ENCODE results near the gene HDAC9. TPM values are rescaled to one million over a fixed set of nuclear protein-coding genes. Genes with fewer than 3 reads are reported as not detected.

The HDAC9 gene
- total and polyA plus RNA-seq, 2 experiments from 2014 or later: 32.7 to 101 TPM

DNA sequence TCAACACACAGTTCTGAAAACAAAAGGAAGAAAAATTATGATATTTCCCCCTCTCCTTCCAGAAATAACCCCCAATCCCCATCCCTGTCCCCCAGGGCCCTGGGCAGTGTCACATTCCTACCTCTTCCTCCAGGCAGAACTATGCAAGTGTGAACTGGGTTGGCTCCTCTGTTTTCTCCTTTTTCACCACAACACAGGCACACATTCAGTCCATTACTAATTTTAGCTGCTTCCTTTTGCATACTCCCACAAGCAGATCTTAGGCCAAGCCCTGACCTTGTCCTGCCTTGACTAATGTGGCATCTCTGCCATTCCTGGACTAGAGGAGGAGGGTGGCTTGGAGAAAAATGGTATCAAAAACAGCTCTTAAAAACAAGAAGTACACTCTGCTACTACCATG, 208.1 kb downstream of the HDAC9 start:
- no peak overlapping the region for H3K27ac ChIP-seq
- no peaks in the 10 kb centered on the region for H3K27me3 ChIP-seq
- TF ChIP-seq, protein P1, sequence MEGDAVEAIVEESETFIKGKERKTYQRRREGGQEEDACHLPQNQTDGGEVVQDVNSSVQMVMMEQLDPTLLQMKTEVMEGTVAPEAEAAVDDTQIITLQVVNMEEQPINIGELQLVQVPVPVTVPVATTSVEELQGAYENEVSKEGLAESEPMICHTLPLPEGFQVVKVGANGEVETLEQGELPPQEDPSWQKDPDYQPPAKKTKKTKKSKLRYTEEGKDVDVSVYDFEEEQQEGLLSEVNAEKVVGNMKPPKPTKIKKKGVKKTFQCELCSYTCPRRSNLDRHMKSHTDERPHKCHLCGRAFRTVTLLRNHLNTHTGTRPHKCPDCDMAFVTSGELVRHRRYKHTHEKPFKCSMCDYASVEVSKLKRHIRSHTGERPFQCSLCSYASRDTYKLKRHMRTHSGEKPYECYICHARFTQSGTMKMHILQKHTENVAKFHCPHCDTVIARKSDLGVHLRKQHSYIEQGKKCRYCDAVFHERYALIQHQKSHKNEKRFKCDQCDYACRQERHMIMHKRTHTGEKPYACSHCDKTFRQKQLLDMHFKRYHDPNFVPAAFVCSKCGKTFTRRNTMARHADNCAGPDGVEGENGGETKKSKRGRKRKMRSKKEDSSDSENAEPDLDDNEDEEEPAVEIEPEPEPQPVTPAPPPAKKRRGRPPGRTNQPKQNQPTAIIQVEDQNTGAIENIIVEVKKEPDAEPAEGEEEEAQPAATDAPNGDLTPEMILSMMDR (IDR thresholded peaks at IDR 0.05; ENCODE audit: low read depth, low read length): no peak
- H3K36me3 ChIP-seq: no peaks in the 10 kb centered on the region
- H3K4me1 ChIP-seq (ENCODE audit: low read depth): peaks cover 12% of the 10 kb centered on the region
- no peak overlapping the region for H3K4me3 ChIP-seq
- DNase-seq (ENCODE audit: low read depth in 1 of 2, low spot score in 1 of 2): no peak
- H3K9me3 ChIP-seq (ENCODE audit: low read depth): no peaks in the 10 kb centered on the region

DNA sequence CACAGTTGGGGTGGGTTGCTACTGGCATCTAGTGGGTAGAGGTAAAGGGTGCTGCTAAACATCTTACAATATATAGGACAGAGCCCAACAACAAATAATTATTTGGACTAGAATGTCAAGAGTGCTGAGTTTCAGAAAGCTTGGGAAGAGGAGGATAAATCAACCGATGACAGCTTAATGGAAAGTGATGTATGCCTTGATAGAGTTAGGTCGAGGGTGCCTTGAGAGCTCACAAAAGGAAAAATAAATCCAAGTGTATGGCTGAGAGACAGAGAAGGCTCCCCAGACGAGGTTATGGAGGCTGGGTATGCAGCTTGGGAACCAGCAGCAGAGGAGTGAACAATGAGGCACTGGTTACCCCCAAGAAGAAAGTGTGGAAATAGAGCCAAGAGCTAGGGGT, 211.1 kb downstream of the HDAC9 start:
- no peak overlapping the region for H3K27ac ChIP-seq
- peaks cover 12% of the 10 kb centered on the region for H3K4me1 ChIP-seq (ENCODE audit: low read depth)
- H3K9me3 ChIP-seq (ENCODE audit: low read depth): no peaks in the 10 kb centered on the region
- no peaks in the 10 kb centered on the region for H3K27me3 ChIP-seq
- TF ChIP-seq, protein P1 (IDR thresholded peaks at IDR 0.05; ENCODE audit: low read depth, low read length): no peak
- H3K36me3 ChIP-seq: no peaks in the 10 kb centered on the region
- no peak for DNase-seq (ENCODE audit: low read depth in 1 of 2, low spot score in 1 of 2)
- H3K4me3 ChIP-seq: no peak overlapping the region

DNA sequence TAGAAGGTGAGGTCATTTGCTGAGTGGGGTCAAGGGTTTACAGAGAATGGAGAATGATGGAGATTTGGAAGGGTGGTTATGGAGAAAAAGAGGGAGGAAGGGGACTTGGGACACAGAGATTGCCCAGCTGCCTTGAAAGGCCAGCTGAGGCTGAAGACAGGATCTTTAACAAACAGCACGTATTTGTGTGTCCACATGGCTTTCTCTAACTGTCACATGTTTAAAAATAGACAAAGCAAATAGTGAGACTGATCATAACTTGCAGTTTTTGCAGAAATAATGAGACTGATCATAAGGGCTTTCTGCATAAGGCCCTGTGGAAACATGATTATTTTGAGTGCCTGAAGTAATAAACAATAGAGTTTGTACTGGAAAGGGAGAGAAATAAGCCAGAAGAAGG, 212.7 kb downstream of the HDAC9 start:
- no peak for DNase-seq (ENCODE audit: low read depth in 1 of 2, low spot score in 1 of 2)

DNA sequence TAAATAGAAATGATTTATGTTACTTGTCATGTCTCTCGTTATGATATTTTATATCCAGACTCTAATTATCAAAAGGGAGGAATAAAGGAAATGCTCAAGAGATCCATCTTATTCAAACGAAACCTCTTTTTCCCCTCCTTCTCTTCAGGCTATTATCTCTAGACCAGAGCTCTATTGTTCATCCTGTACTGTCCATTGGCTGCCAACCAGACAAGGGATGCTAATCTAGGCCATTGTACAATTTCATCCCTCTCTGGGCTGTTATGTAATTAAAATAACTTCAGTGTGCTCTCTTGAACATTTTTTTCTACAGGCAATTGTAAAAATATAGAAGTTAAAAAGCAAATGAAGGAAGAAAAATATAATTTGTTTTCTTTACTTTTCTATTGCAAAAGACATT, 220.4 kb downstream of the HDAC9 start:
- H3K4me3 ChIP-seq: no peak overlapping the region
- H3K4me1 ChIP-seq (ENCODE audit: low read depth): no peaks in the 10 kb centered on the region
- TF ChIP-seq, protein P1 (IDR thresholded peaks at IDR 0.05; ENCODE audit: low read depth, low read length): no peak
- H3K27ac ChIP-seq: no peak overlapping the region
- no peaks in the 10 kb centered on the region for H3K36me3 ChIP-seq
- peak in 1 of 2 donors; percentile 8 for DNase-seq (ENCODE audit: low read depth in 1 of 2, low spot score in 1 of 2)
- H3K9me3 ChIP-seq (ENCODE audit: low read depth): no peaks in the 10 kb centered on the region
- no peaks in the 10 kb centered on the region for H3K27me3 ChIP-seq

More for the DNA sequence above, 212.7 kb downstream of the HDAC9 start:
- Histone ChIP-seq H3K36me3 (no peaks in the 10 kb centered on the region), H3K27ac (no peak overlapping the region), H3K4me1 (ENCODE audit: low read depth) (peaks cover 12% of the 10 kb centered on the region), H3K4me3 (no peak overlapping the region), H3K27me3 (no peaks in the 10 kb centered on the region), H3K9me3 (ENCODE audit: low read depth) (no peaks in the 10 kb centered on the region)
- TF ChIP-seq, protein P1 (IDR thresholded peaks at IDR 0.05; ENCODE audit: low read depth, low read length): no peak

DNA sequence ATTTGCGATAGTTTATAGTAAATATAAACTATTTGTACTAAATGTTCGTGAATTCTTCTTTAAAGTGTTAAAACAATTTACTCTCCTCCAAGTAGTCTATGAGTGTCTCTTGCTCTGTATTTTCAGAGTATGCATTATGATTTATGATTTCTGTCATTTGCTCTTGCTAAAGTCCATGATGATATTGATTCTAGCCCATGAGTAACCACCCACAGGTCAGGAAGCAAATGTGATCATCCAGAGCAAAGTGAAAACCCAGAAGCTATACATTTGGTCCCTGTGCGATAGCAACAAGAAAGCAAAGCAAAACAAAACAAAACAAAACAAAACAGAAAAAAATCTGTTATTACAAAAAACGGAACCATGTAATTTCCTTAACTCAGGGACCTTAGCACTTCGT, 225.9 kb downstream of the HDAC9 start:
- H3K27ac ChIP-seq: no peak overlapping the region
- TF ChIP-seq, protein P1 (IDR thresholded peaks at IDR 0.05; ENCODE audit: low read depth, low read length): no peak
- no peaks in the 10 kb centered on the region for H3K36me3 ChIP-seq
- H3K27me3 ChIP-seq: no peaks in the 10 kb centered on the region
- no peak overlapping the region for H3K4me3 ChIP-seq
- H3K9me3 ChIP-seq (ENCODE audit: low read depth): no peaks in the 10 kb centered on the region
- DNase-seq (ENCODE audit: low read depth in 1 of 2, low spot score in 1 of 2): no peak
- no peaks in the 10 kb centered on the region for H3K4me1 ChIP-seq (ENCODE audit: low read depth)

DNA sequence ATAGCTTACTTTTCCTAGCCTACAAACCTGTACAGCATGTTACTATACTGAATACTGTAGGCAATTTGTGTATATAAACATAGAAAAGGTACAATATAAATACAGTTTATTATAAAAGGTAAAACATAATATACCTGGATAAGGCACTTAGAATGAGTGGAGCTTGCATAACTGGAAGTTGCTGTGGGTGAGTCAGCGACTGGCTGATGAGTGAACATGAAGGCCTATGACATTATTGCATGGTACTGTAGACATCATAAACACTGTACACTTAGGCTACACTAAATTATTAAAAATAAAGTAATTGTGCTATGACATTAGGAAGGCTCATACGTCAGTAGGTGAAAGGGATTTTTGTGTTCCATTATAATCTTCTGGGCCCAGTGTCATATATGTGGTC, 228.8 kb downstream of the HDAC9 start:
- H3K27me3 ChIP-seq: no peaks in the 10 kb centered on the region
- no peaks in the 10 kb centered on the region for H3K36me3 ChIP-seq
- TF ChIP-seq, protein P1 (IDR thresholded peaks at IDR 0.05; ENCODE audit: low read depth, low read length): no peak
- no peak for DNase-seq (ENCODE audit: low read depth in 1 of 2, low spot score in 1 of 2)
- no peaks in the 10 kb centered on the region for H3K4me1 ChIP-seq (ENCODE audit: low read depth)
- H3K4me3 ChIP-seq: no peak overlapping the region
- no peaks in the 10 kb centered on the region for H3K9me3 ChIP-seq (ENCODE audit: low read depth)
- no peak overlapping the region for H3K27ac ChIP-seq
